Breast epithelium (tissue), 4 donors: ENCODE results near the gene TP53BP2. TPM values are rescaled to one million over a fixed set of nuclear protein-coding genes. Genes with fewer than 3 reads are reported as not detected.

Source experiments
- DNase-seq, 2 donors: peaks; one replicate each; pipeline ENCODE4 v3.0.0-alpha.2; 2019; ENCODE audit warnings: low spot score in 2 of 2
- H3K27ac ChIP-seq, 2 donors: fragments of 200-600 bp; sonication (generic) in 1 of 2; one replicate each; pipeline ENCODE4 v1.5.1; 2016 to 2019; ENCODE audit warnings: mild to moderate bottlenecking in 1 of 2
- H3K27me3 ChIP-seq, 2 donors: fragments of 200-600 bp; sonication (generic) in 1 of 2; one replicate each; pipeline versions ENCODE4 v1.5.1 to v1.6.0; 2017 to 2019; ENCODE audit warnings: control low read depth in 1 of 2, mild to moderate bottlenecking in 1 of 2
- H3K36me3 ChIP-seq: fragments of 200-600 bp; one replicate; pipeline ENCODE4 v1.5.1; 2019
- H3K4me1 ChIP-seq, 2 donors: fragments of 200-600 bp; sonication (generic); one replicate each; pipeline ENCODE4 v1.5.1; 2016 to 2019; ENCODE audit warnings: control low read depth in 1 of 2
- H3K4me3 ChIP-seq, 3 donors: fragments of 200-600 bp; sonication (generic); 1 replicate in 2 of 3; 2 replicates in 1 of 3; pipeline ENCODE4 v1.5.1; 2016 to 2019; ENCODE audit warnings: mild to moderate bottlenecking in 3 of 3, moderate library complexity in 2 of 3
- H3K9me3 ChIP-seq, 2 donors: fragments of 200-600 bp; sonication (generic) in 1 of 2; one replicate each; pipeline ENCODE4 v1.5.1; 2016 to 2019; ENCODE audit warnings: control low read depth in 1 of 2
- CTCF ChIP-seq, 3 donors: fragments of 450-650 bp; IDR thresholded peaks; one replicate each; pipeline ENCODE4 v1.5.1; 2016 to 2017; ENCODE audit warnings: antibody characterized with exemption in 3 of 3, mild to moderate bottlenecking in 3 of 3, moderate library complexity in 3 of 3
- POLR2A ChIP-seq: fragments of 450-650 bp; IDR thresholded peaks from one replicate; pipeline ENCODE4 v1.6.1; 2016; ENCODE audit warnings: antibody characterized with exemption, mild to moderate bottlenecking, moderate library complexity
- POLR2AphosphoS5 ChIP-seq, 3 donors: sonication (generic); formaldehyde crosslinking; IDR thresholded peaks; one replicate each; pipeline ENCODE4 v1.6.1; 2017; ENCODE audit warnings: antibody characterized with exemption in 3 of 3
- intact Hi-C: fragments of 100-400 bp; cut with DNase I; formaldehyde crosslinking; loops from one replicate; pipeline ENCODE4 v1.15.1; 2023; ENCODE audit warnings: low total_unique reads
- total RNA-seq, 3 donors: library from RNA; depleted of rRNA; stranded (reverse); fragments of >200 nt; gene quantifications; one replicate each; pipeline ENCODE4 v1.1.0, GENCODE V29; 2016

Gene TP53BP2
- total RNA-seq, 3 donors from 2014 or later: 31.4 to 46.8 (median 38.0) TPM

GRCh38 chr1:223838125-223838854, 7.5 kb downstream of the TP53BP2 start:
- no peak overlapping the region for H3K4me3 ChIP-seq
- no peak overlapping the region for H3K27ac ChIP-seq
- DNase-seq: no peak
- no peaks in the 10 kb centered on the region for H3K36me3 ChIP-seq
- no peaks in the 10 kb centered on the region for H3K27me3 ChIP-seq
- intact Hi-C loops: no loop called here
- H3K4me1 ChIP-seq: peaks cover 0 to 4% of the 10 kb centered on the region in 2 donors
- TF ChIP-seq CTCF (IDR thresholded peaks at IDR 0.05) (no peak), POLR2A (no peak), POLR2AphosphoS5 (IDR thresholded peaks at IDR 0.05) (no peak)
- no peaks in the 10 kb centered on the region for H3K9me3 ChIP-seq

- peaks cover under 1 to 4% of the 10 kb centered on the region in 2 donors for H3K4me1 ChIP-seq
- no peaks in the 10 kb centered on the region for H3K27me3 ChIP-seq
- H3K9me3 ChIP-seq: no peaks in the 10 kb centered on the region
- TF ChIP-seq POLR2AphosphoS5 (IDR thresholded peaks at IDR 0.05) (no peak), POLR2A (no peak), CTCF (IDR thresholded peaks at IDR 0.05) (no peak)
- no peaks in the 10 kb centered on the region for H3K36me3 ChIP-seq
- no peak overlapping the region for H3K27ac ChIP-seq
- no peak overlapping the region for H3K4me3 ChIP-seq
- DNase-seq: no peak
- intact Hi-C loops: no loop called here
Observed at GRCh38 chr1:223837687-223838086, 8.1 kb downstream of the TP53BP2 start.

GRCh38 chr1:223837206-223837605, 8.5 kb downstream of the TP53BP2 start:
- Histone ChIP-seq H3K27me3 (no peaks in the 10 kb centered on the region), H3K36me3 (no peaks in the 10 kb centered on the region), H3K4me1 (peaks cover 4 to 7% of the 10 kb centered on the region in 2 donors), H3K27ac (no peak overlapping the region), H3K4me3 (no peak overlapping the region), H3K9me3 (no peaks in the 10 kb centered on the region)
- DNase-seq: no peak
- TF ChIP-seq POLR2AphosphoS5 (IDR thresholded peaks at IDR 0.05) (no peak), POLR2A (no peak), CTCF (IDR thresholded peaks at IDR 0.05) (no peak)
- intact Hi-C loops: no loop called here

GRCh38 chr1:223836586-223836985, 9.2 kb downstream of the TP53BP2 start:
- DNase-seq: no peak

More at GRCh38 chr1:223836586-223836985, 9.2 kb downstream of the TP53BP2 start:
- no peak overlapping the region for H3K27ac ChIP-seq
- intact Hi-C loops: no loop called here
- no peak for TF ChIP-seq CTCF (IDR thresholded peaks at IDR 0.05)
- TF ChIP-seq POLR2A: no peak
- TF ChIP-seq POLR2AphosphoS5 (IDR thresholded peaks at IDR 0.05): no peak
- no peak overlapping the region for H3K4me3 ChIP-seq
- no peaks in the 10 kb centered on the region for H3K36me3 ChIP-seq
- H3K9me3 ChIP-seq: no peaks in the 10 kb centered on the region
- no peaks in the 10 kb centered on the region for H3K27me3 ChIP-seq
- H3K4me1 ChIP-seq: peaks cover 4 to 8% of the 10 kb centered on the region in 2 donors
